Keratinocyte (primary cell): ENCODE results near the gene ATG9A. TPM values are rescaled to one million over a fixed set of nuclear protein-coding genes. Genes with fewer than 3 reads are reported as not detected.

Source experiments
- DNase-seq: peaks from one replicate; pipeline ENCODE4 v3.0.0-alpha.2; 2011; ENCODE audit warnings: low read depth, missing footprints, low spot score
- FAIRE-seq: peaks from 2 replicates; lab custom pipeline; 2011; peaks lifted over from hg19 to GRCh38; lab: Jason Lieb, UNC
- H2AFZ ChIP-seq: 2 replicates; pipeline ENCODE4 v1.6.0; 2012; ENCODE audit warnings: low read length, control low read depth, inconsistent platforms; ENCODE audit not compliant: control insufficient read depth
- H3K27ac ChIP-seq: 2 replicates; pipeline ENCODE4 v1.5.1; 2011; ENCODE audit warnings: low read length; ENCODE audit not compliant: control insufficient read depth, insufficient read depth
- H3K27me3 ChIP-seq: 3 replicates; pipeline ENCODE4 v1.6.0; 2011; ENCODE audit warnings: low read length; ENCODE audit not compliant: control insufficient read depth, insufficient read depth; ENCODE audit errors: extremely low read depth
- H3K36me3 ChIP-seq, 2 experiments: 2 replicates in 1 of 2; 3 replicates in 1 of 2; pipeline ENCODE4 v1.5.1; 2011; ENCODE audit warnings: low read length in 2 of 2, mild to moderate bottlenecking in 1 of 2; ENCODE audit not compliant: control insufficient read depth in 2 of 2, insufficient read depth in 2 of 2; ENCODE audit errors: extremely low read depth in 1 of 2
- H3K4me1 ChIP-seq: 3 replicates; pipeline ENCODE4 v1.5.1; 2011; ENCODE audit warnings: low read length; ENCODE audit not compliant: control insufficient read depth, insufficient read depth; ENCODE audit errors: extremely low read depth
- H3K4me2 ChIP-seq: 3 replicates; pipeline ENCODE4 v1.6.0; 2011; ENCODE audit warnings: low read depth, low read length; ENCODE audit not compliant: control insufficient read depth, insufficient read depth; ENCODE audit errors: extremely low read depth
- H3K4me3 ChIP-seq, 3 experiments: fragments of 200-600 bp in 1 of 3; sonication (generic) in 1 of 3; 2 replicates in 2 of 3; 3 replicates in 1 of 3; pipeline ENCODE4 v1.5.1; 2011 to 2016; ENCODE audit warnings: low read length in 3 of 3, mild to moderate bottlenecking in 3 of 3, control low read depth in 2 of 3, inconsistent platforms in 1 of 3, low read depth in 1 of 3, mixed read lengths in 1 of 3, mixed run types in 1 of 3, moderate library complexity in 1 of 3; ENCODE audit not compliant: control insufficient read depth in 2 of 3, insufficient read depth in 2 of 3; ENCODE audit errors: extremely low read depth in 1 of 3
- H3K79me2 ChIP-seq: 2 replicates; pipeline ENCODE4 v1.6.0; 2012; ENCODE audit warnings: low read length; ENCODE audit not compliant: control insufficient read depth, insufficient read depth
- H3K9ac ChIP-seq: 3 replicates; pipeline ENCODE4 v1.6.0; 2011; ENCODE audit warnings: low read length; ENCODE audit not compliant: control insufficient read depth, insufficient read depth; ENCODE audit errors: extremely low read depth
- H3K9me1 ChIP-seq: 3 replicates; pipeline ENCODE4 v1.6.0; 2011; ENCODE audit warnings: low read length; ENCODE audit not compliant: control insufficient read depth, insufficient read depth; ENCODE audit errors: extremely low read depth
- H3K9me3 ChIP-seq: 2 replicates; pipeline ENCODE4 v1.5.1; 2012; ENCODE audit warnings: low read depth, low read length; ENCODE audit not compliant: control insufficient read depth
- H4K20me1 ChIP-seq: 3 replicates; pipeline ENCODE4 v1.6.0; 2011; ENCODE audit warnings: low read length; ENCODE audit not compliant: control insufficient read depth, insufficient read depth; ENCODE audit errors: extremely low read depth
- CTCF ChIP-seq, 3 experiments: IDR thresholded peaks in 1 of 3; conservative IDR thresholded peaks in 1 of 3; optimal IDR thresholded peaks in 1 of 3; 2 replicates in 2 of 3; 3 replicates in 1 of 3; pipeline versions ENCODE3 to v1.5.1; 2011; ENCODE audit warnings: low read length in 3 of 3, mild to moderate bottlenecking in 3 of 3, moderate library complexity in 2 of 3, control low read depth in 1 of 3, inconsistent platforms in 1 of 3; ENCODE audit not compliant: insufficient read depth in 2 of 3; ENCODE audit errors: extremely low read depth in 1 of 3
- EZH2 ChIP-seq: IDR thresholded peaks from one replicate; pipeline ENCODE4 v1.6.1; 2012; ENCODE audit warnings: inconsistent platforms, mild to moderate bottlenecking, low read length, moderate library complexity
- dilution Hi-C: fragments of 300-500 bp; cut with MboI; formaldehyde crosslinking; loops from one replicate; pipeline ENCODE4 v1.7.0; 2020; ENCODE audit warnings: low sequenced_read_pairs; ENCODE audit not compliant: extremely low pct_ligation_motif_present
- polyA plus RNA-seq, 5 experiments: library from polyadenylated mRNA; depleted of rRNA in 3 of 5; stranded (reverse) in 3 of 5; stranded (forward) in 1 of 5; unstranded in 1 of 5; fragments of >200 nt; gene quantifications; 1 replicate in 1 of 5; 2 replicates in 3 of 5; 3 replicates in 1 of 5; pipeline versions ENCODE4 v1.2.1 to v1.2.3, GENCODE V29; 2011 to 2012; ENCODE audit warnings: missing spikeins in 2 of 5, low read depth in 1 of 5, low replicate concordance in 1 of 5

The ATG9A gene
- polyA plus RNA-seq, 1 donor (not counting 4 experiments of a cell fraction or from before 2014, with no cell fraction given) = 58.8 TPM

- Histone ChIP-seq H3K27me3 (no peaks in the 10 kb centered on the region), H3K9me1 (no peaks in the 10 kb centered on the region), H3K9ac (no peak overlapping the region), H3K36me3 (peaks cover 13 to 37% of the 10 kb centered on the region in 2 experiments), H4K20me1 (no peaks in the 10 kb centered on the region), H3K9me3 (no peaks in the 10 kb centered on the region), H3K4me1 (peaks cover 18% of the 10 kb centered on the region), H3K4me3 (no peak overlapping the region), H3K4me2 (no peak overlapping the region), H3K27ac (no peak overlapping the region), H3K79me2 (no peaks in the 10 kb centered on the region), H2AFZ (no peak overlapping the region)
- TF ChIP-seq CTCF (optimal IDR thresholded peaks at IDR 0.05 in 1 of 3, IDR thresholded peaks at IDR 0.05 in 1 of 3, conservative IDR thresholded peaks at IDR 0.05 in 1 of 3; ENCODE audit: extremely low read depth in 1 of 3, insufficient read depth in 2 of 3, low read length in 3 of 3) (no peak), EZH2 (no peak)
- dilution Hi-C loops = no loop called here
- DNase-seq (no peak), FAIRE-seq (no peak)
Measured at GRCh38 chr2:219216535-219216915, 12.9 kb downstream of the ATG9A start.

GRCh38 chr2:219215871-219216534 is 13.4 kb downstream of the ATG9A start:
- TF ChIP-seq EZH2 (no peak), CTCF (optimal IDR thresholded peaks at IDR 0.05 in 1 of 3, IDR thresholded peaks at IDR 0.05 in 1 of 3, conservative IDR thresholded peaks at IDR 0.05 in 1 of 3; ENCODE audit: extremely low read depth in 1 of 3, insufficient read depth in 2 of 3, low read length in 3 of 3) (no peak)
- H3K79me2 ChIP-seq = no peaks in the 10 kb centered on the region
- no peaks in the 10 kb centered on the region for H3K9me3 ChIP-seq
- dilution Hi-C loops = no loop called here
- H2AFZ ChIP-seq = no peak overlapping the region
- DNase-seq (no peak), FAIRE-seq (no peak)
- H3K4me3 ChIP-seq = no peak overlapping the region
- no peak overlapping the region for H3K27ac ChIP-seq
- peaks cover 17 to 33% of the 10 kb centered on the region in 2 experiments for H3K36me3 ChIP-seq
- no peaks in the 10 kb centered on the region for H3K9me1 ChIP-seq
- H4K20me1 ChIP-seq = no peaks in the 10 kb centered on the region
- no peak overlapping the region for H3K4me2 ChIP-seq
- peaks cover 18% of the 10 kb centered on the region for H3K4me1 ChIP-seq
- no peak overlapping the region for H3K9ac ChIP-seq
- no peaks in the 10 kb centered on the region for H3K27me3 ChIP-seq
